Smooth muscle cell (in vitro differentiated cells): ENCODE data around the gene NFIC. TPM values are rescaled to one million over a fixed set of nuclear protein-coding genes. Genes with fewer than 3 reads are reported as not detected.
"Not testable (repeated sequence)": the region's sequence is repeated elsewhere in the genome, so short reads cannot be mapped to it uniquely, and the experiment has no call there.

ENCODE experiments used
- DNase-seq: peaks from one replicate; lab custom pipeline; 2025; ENCODE audit not compliant: unreplicated experiment; lab: John Stamatoyannopoulos, UW
- H2AFZ ChIP-seq: fragments of 200-600 bp; sonication (generic); 2 replicates; pipeline ENCODE4 v1.6.0; 2016; ENCODE audit warnings: antibody characterized with exemption, low read depth, mild to moderate bottlenecking
- H3F3A ChIP-seq: fragments of 200-600 bp; sonication (generic); 2 replicates; pipeline ENCODE4 v1.6.0; 2017; ENCODE audit warnings: antibody characterized with exemption, low read depth
- H3K27ac ChIP-seq: fragments of 200-600 bp; sonication (generic); 2 replicates; pipeline ENCODE4 v1.5.1; 2016; ENCODE audit warnings: low read depth, mild to moderate bottlenecking
- H3K27me3 ChIP-seq: fragments of 200-600 bp; sonication (generic); 2 replicates; pipeline ENCODE4 v1.6.1; 2016; ENCODE audit warnings: low read depth, mild to moderate bottlenecking
- H3K36me3 ChIP-seq: fragments of 200-600 bp; sonication (generic); 2 replicates; pipeline ENCODE4 v1.5.1; 2016; ENCODE audit warnings: low read depth
- H3K4me1 ChIP-seq: fragments of 200-600 bp; sonication (generic); 2 replicates; pipeline ENCODE4 v1.5.1; 2016; ENCODE audit warnings: low read depth
- H3K4me2 ChIP-seq: fragments of 200-600 bp; sonication (generic); 2 replicates; pipeline ENCODE4 v1.6.0; 2016; ENCODE audit warnings: mild to moderate bottlenecking
- H3K4me3 ChIP-seq: fragments of 200-600 bp; sonication (generic); 2 replicates; pipeline ENCODE4 v1.5.1; 2016; ENCODE audit warnings: mild to moderate bottlenecking
- H3K79me2 ChIP-seq: fragments of 200-600 bp; sonication (generic); 2 replicates; pipeline ENCODE4 v1.6.0; 2016; ENCODE audit warnings: low read depth, mild to moderate bottlenecking
- H3K9ac ChIP-seq: fragments of 200-600 bp; sonication (generic); 2 replicates; pipeline ENCODE4 v1.6.0; 2016; ENCODE audit warnings: low read depth
- H3K9me3 ChIP-seq: fragments of 200-600 bp; sonication (generic); replicated peaks from 2 replicates; pipeline ENCODE4 v1.5.1; 2016; ENCODE audit warnings: low read depth
- H4K20me1 ChIP-seq: fragments of 200-600 bp; sonication (generic); 2 replicates; pipeline ENCODE4 v1.6.0; 2016; ENCODE audit warnings: low read depth
- CTCF ChIP-seq: fragments of 200-600 bp; sonication (generic); IDR thresholded peaks from 2 replicates; pipeline ENCODE4 v1.5.1; 2017; ENCODE audit warnings: borderline replicate concordance, mild to moderate bottlenecking, antibody characterized with exemption; ENCODE audit not compliant: insufficient read depth, poor library complexity, severe bottlenecking
- WGBS: methylation state at CpG from one replicate; pipeline ENCODE4 v1.1.7; 2016; ENCODE audit warnings: low lambda C conversion rate; 5-methylcytosine and 5-hydroxymethylcytosine counted together
- polyA plus RNA-seq: library from polyadenylated mRNA; unstranded; fragments of >200 nt; fragmentation: Nextera tagmentation; extraction: Ambion mirVana; gene quantifications from 2 replicates; pipeline ENCODE4 v1.2.1, GENCODE V29; 2016
- total RNA-seq: library from RNA; depleted of rRNA; stranded (reverse); fragments of >200 nt; gene quantifications from 2 replicates; pipeline ENCODE4 v1.2.3, GENCODE V29; 2014

Gene NFIC
- total and polyA plus RNA-seq, 2 experiments from 2014 or later = 7.9 to 33.2 TPM

- Histone ChIP-seq H3K4me1 (no peaks in the 10 kb centered on the region), H3K27ac (peak within 1 kb of the TSS; percentile 87), H3K27me3 (no peaks in the 10 kb centered on the region), H3F3A (peaks cover 4% of the 10 kb centered on the region), H3K79me2 (peaks cover 41% of the 10 kb centered on the region), H3K36me3 (no peaks in the 10 kb centered on the region), H3K9me3 (no peaks in the 10 kb centered on the region), H3K4me3 (peak within 1 kb of the TSS; percentile 90), H2AFZ (peak within 1 kb of the TSS; percentile 67), H3K9ac (peak within 1 kb of the TSS; percentile 96), H4K20me1 (peaks cover 36% of the 10 kb centered on the region), H3K4me2 (peak within 1 kb of the TSS; percentile 99)
- WGBS = 5% methylated on average over 50 of the region's 79 CpGs
- DNase-seq = peak; percentile 98
- no peak for TF ChIP-seq CTCF
These were observed 139.4 kb downstream of the NFIC start, which contains the start of gene FZR1 for GRCh38 chr19:3505598-3506383. TSS of gene FZR1 (plus strand) at chr19:3506311. CDS start at chr19:3522990, 16,679 bp downstream.

GRCh38 chr19:3506384-3507340, 140.3 kb downstream of the NFIC start:
- peak overlapping the region; percentile 87 for H3K27ac ChIP-seq
- H3K9ac ChIP-seq = peak overlapping the region; percentile 96
- H3K4me2 ChIP-seq = peak overlapping the region; percentile 99
- no peak overlapping the region for H2AFZ ChIP-seq
- H3K36me3 ChIP-seq = no peaks in the 10 kb centered on the region
- H3K4me1 ChIP-seq = no peaks in the 10 kb centered on the region
- peaks cover 49% of the 10 kb centered on the region for H3K79me2 ChIP-seq
- peaks cover 44% of the 10 kb centered on the region for H4K20me1 ChIP-seq
- H3F3A ChIP-seq = peaks cover 4% of the 10 kb centered on the region
- H3K9me3 ChIP-seq = no peaks in the 10 kb centered on the region
- TF ChIP-seq CTCF = no peak
- H3K4me3 ChIP-seq = peak overlapping the region; percentile 90
- no peaks in the 10 kb centered on the region for H3K27me3 ChIP-seq
- DNase-seq = peak; percentile 40
- WGBS = under 1% methylated on average over 18 of the region's 69 CpGs

- Histone ChIP-seq H3K27me3 (no peaks in the 10 kb centered on the region), H3K27ac (peak overlapping the region; percentile 87), H3K9me3 (no peaks in the 10 kb centered on the region), H3K4me2 (peak overlapping the region; percentile 99), H3K79me2 (peaks cover 58% of the 10 kb centered on the region), H3K9ac (peak overlapping the region; percentile 96), H3K4me3 (peak overlapping the region; percentile 90), H4K20me1 (peaks cover 53% of the 10 kb centered on the region), H2AFZ (no peak overlapping the region), H3F3A (peaks cover 4% of the 10 kb centered on the region), H3K4me1 (no peaks in the 10 kb centered on the region), H3K36me3 (no peaks in the 10 kb centered on the region)
- DNase-seq = no peak
- TF ChIP-seq CTCF = no peak
- WGBS = 18% methylated on average over 31 of the region's 31 CpGs
These were observed 141.2 kb downstream of the NFIC start for GRCh38 chr19:3507371-3508120.

GRCh38 chr19:3508121-3508661, 141.8 kb downstream of the NFIC start:
- DNase-seq, H3K27me3 ChIP-seq, H3F3A ChIP-seq, H2AFZ ChIP-seq, H3K4me1 ChIP-seq, H3K9me3 ChIP-seq, H3K36me3 ChIP-seq: not testable (repeated sequence)
- Histone ChIP-seq H3K79me2 (peaks cover 65% of the 10 kb centered on the region), H4K20me1 (peaks cover 60% of the 10 kb centered on the region), H3K27ac (peak overlapping the region; percentile 87), H3K9ac (peak overlapping the region; percentile 96), H3K4me3 (peak overlapping the region; percentile 90), H3K4me2 (peak overlapping the region; percentile 99)
- WGBS = 87% methylated on average over 17 of the region's 18 CpGs
